Measurements from ENCODE around the gene EVX1.

DNA sequence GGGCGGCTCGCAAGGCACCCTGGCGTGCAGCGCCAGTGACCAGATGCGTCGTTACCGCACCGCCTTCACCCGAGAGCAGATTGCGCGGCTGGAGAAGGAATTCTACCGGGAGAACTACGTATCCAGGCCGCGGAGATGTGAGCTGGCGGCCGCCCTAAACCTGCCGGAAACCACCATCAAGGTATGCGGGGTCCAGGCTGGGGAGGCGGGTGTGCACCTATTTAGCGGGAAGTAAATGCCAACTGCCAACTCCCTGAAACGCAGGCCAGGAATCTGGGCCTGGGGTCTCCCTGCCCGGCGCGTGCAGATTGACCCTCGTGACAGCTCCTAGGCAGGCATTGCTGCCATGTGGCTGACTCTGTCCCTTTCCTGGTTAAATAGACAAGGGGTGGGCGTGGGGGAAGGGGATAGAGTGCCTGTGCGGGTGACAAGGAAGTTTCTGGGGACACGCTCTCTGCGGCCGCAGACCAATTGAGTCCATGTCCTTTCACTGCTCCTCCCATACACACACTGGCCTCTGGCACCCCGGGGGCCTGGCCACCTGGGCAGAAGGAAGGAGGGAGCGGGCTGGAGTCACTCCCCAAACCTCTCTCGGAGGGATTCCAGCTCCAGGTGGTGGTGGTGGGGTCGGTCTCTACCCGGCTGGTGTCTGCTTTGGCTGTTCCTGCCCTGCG is 2.7 kb downstream of the EVX1 start:
- TF ChIP-seq, protein P1, sequence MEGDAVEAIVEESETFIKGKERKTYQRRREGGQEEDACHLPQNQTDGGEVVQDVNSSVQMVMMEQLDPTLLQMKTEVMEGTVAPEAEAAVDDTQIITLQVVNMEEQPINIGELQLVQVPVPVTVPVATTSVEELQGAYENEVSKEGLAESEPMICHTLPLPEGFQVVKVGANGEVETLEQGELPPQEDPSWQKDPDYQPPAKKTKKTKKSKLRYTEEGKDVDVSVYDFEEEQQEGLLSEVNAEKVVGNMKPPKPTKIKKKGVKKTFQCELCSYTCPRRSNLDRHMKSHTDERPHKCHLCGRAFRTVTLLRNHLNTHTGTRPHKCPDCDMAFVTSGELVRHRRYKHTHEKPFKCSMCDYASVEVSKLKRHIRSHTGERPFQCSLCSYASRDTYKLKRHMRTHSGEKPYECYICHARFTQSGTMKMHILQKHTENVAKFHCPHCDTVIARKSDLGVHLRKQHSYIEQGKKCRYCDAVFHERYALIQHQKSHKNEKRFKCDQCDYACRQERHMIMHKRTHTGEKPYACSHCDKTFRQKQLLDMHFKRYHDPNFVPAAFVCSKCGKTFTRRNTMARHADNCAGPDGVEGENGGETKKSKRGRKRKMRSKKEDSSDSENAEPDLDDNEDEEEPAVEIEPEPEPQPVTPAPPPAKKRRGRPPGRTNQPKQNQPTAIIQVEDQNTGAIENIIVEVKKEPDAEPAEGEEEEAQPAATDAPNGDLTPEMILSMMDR (optimal IDR thresholded peaks at IDR 0.05 in 1 of 3, IDR thresholded peaks at IDR 0.05 in 1 of 3, conservative IDR thresholded peaks at IDR 0.05 in 1 of 3; ENCODE audit: extremely low read depth in 1 of 3, insufficient read depth in 2 of 3, low read length in 3 of 3) = no peak
- TF ChIP-seq EZH2 (IDR thresholded peaks at IDR 0.05; ENCODE audit: low read length) = no peak

Data from keratinocyte (primary cell).